K562 (cell line): ENCODE results near the gene ZBTB20. TPM values are rescaled to one million over a fixed set of nuclear protein-coding genes. Genes with fewer than 3 reads are reported as not detected.

Experiments
- DNMT1 ChIP-seq: fragments of 450-650 bp; IDR thresholded peaks from 2 replicates; pipeline ENCODE4 v1.6.1; 2016; ENCODE audit warnings: antibody characterized with exemption, mild to moderate bottlenecking
- E2F6 ChIP-seq, 2 experiments: IDR thresholded peaks; 2 replicates each; pipeline ENCODE4 v1.6.1; 2011; ENCODE audit warnings: borderline replicate concordance in 1 of 2, control low read depth in 1 of 2, low read depth in 1 of 2, low read length in 1 of 2, mild to moderate bottlenecking in 1 of 2, mixed read lengths in 1 of 2, moderate library complexity in 1 of 2; ENCODE audit not compliant: insufficient read depth in 1 of 2, insufficient read length in 1 of 2, poor library complexity in 1 of 2, severe bottlenecking in 1 of 2; ENCODE audit errors: extremely low read depth in 1 of 2
- LCOR ChIP-seq: sonication (generic); formaldehyde crosslinking; IDR thresholded peaks from 2 replicates; pipeline ENCODE4 v1.8.0; 2022; ENCODE audit warnings: mild to moderate bottlenecking, missing genetic modification reagents
- NR4A1 ChIP-seq, 2 experiments: fragments of 250-450 bp in 1 of 2; fragments of 450-650 bp in 1 of 2; sonication (Bioruptor Pico) in 1 of 2; IDR thresholded peaks; 2 replicates each; pipeline versions ENCODE4 v1.4.0 to v1.6.1; 2016 to 2020; ENCODE audit warnings: mild to moderate bottlenecking in 2 of 2, missing compliant biosample characterization in 1 of 2, missing genetic modification characterization in 1 of 2, moderate library complexity in 1 of 2
- PHF20 ChIP-seq: fragments of 450-650 bp; IDR thresholded peaks from 2 replicates; pipeline ENCODE4 v1.6.1; 2018; ENCODE audit not compliant: partially characterized antibody
- POLR2AphosphoS5 ChIP-seq: IDR thresholded peaks from 2 replicates; pipeline ENCODE4 v1.6.1; 2011; ENCODE audit warnings: mild to moderate bottlenecking, low read depth, low read length, moderate library complexity; ENCODE audit not compliant: control insufficient read depth, insufficient read depth
- POLR2G ChIP-seq: fragments of 200-400 bp; formaldehyde crosslinking; IDR thresholded peaks from 2 replicates; pipeline ENCODE4 v1.6.1; 2017; ENCODE audit warnings: low read depth, mild to moderate bottlenecking, antibody characterized with exemption, low read length, moderate library complexity
- POLR2H ChIP-seq: IDR thresholded peaks from 2 replicates; pipeline ENCODE4 v1.6.1; 2016; ENCODE audit warnings: missing genetic modification characterization, low read depth, mild to moderate bottlenecking, control low read depth, missing compliant biosample characterization, moderate library complexity
- RBFOX2 ChIP-seq: fragments of 200-400 bp; formaldehyde crosslinking; IDR thresholded peaks from 2 replicates; pipeline ENCODE4 v1.6.1; 2017; ENCODE audit warnings: low read depth, mild to moderate bottlenecking, low read length, moderate library complexity
- SIN3A ChIP-seq, 2 experiments: fragments of 150-350 bp in 1 of 2; IDR thresholded peaks; 2 replicates each; pipeline ENCODE4 v1.6.1; 2011 to 2016; ENCODE audit warnings: borderline replicate concordance in 2 of 2, low read depth in 2 of 2, low read length in 2 of 2, mild to moderate bottlenecking in 2 of 2, moderate library complexity in 2 of 2; ENCODE audit not compliant: control insufficient read depth in 1 of 2
- TAF1 ChIP-seq: IDR thresholded peaks from 2 replicates; pipeline ENCODE4 v1.6.1; 2011; ENCODE audit warnings: mild to moderate bottlenecking, low read length, moderate library complexity; ENCODE audit not compliant: insufficient read depth, control insufficient read depth, severe bottlenecking; ENCODE audit errors: extremely low read depth
- TAL1 ChIP-seq: fragments of 450-650 bp; IDR thresholded peaks from 2 replicates; pipeline ENCODE4 v1.6.1; 2016; ENCODE audit warnings: mild to moderate bottlenecking
- TBP ChIP-seq: optimal IDR thresholded peaks from 2 replicates; pipeline ENCODE3; 2011; ENCODE audit warnings: low read depth, low read length, improper control_type of control experiment
- TFAM ChIP-seq: fragments of 250-450 bp; sonication (Bioruptor Pico); conservative IDR thresholded peaks from 2 replicates; pipeline ENCODE4 v1.5.0; 2021; ENCODE audit warnings: mild to moderate bottlenecking, moderate library complexity
- YY1 ChIP-seq, 3 experiments: IDR thresholded peaks; 2 replicates each; pipeline ENCODE4 v1.6.1; 2011; ENCODE audit warnings: low read length in 2 of 3, mild to moderate bottlenecking in 2 of 3, moderate library complexity in 2 of 3, borderline replicate concordance in 1 of 3, control low read depth in 1 of 3, low read depth in 1 of 3; ENCODE audit not compliant: insufficient read depth in 3 of 3, insufficient replicate concordance in 2 of 3, control insufficient read depth in 1 of 3, insufficient read length in 1 of 3; ENCODE audit errors: extremely low read depth in 1 of 3
- ZNF444 ChIP-seq: fragments of 250-450 bp; sonication (Bioruptor Pico); IDR thresholded peaks from 2 replicates; pipeline ENCODE4 v1.4.0; 2020; ENCODE audit warnings: mild to moderate bottlenecking, moderate library complexity
- ZNF639 ChIP-seq, 2 experiments: fragments of 200-800 bp in 1 of 2; sonication (Bioruptor generic) in 1 of 2; sonication (generic) in 1 of 2; formaldehyde crosslinking in 1 of 2; IDR thresholded peaks in 1 of 2; conservative IDR thresholded peaks in 1 of 2; 2 replicates each; pipeline versions ENCODE4 v1.5.0 to v1.6.1; 2016 to 2020; ENCODE audit warnings: missing compliant biosample characterization in 1 of 2, missing genetic modification characterization in 1 of 2, missing genetic modification reagents in 1 of 2
- ZNF740 ChIP-seq, 3 experiments: fragments of 200-800 bp in 1 of 3; sonication (Bioruptor generic) in 1 of 3; sonication (generic) in 1 of 3; formaldehyde crosslinking in 1 of 3; IDR thresholded peaks; 2 replicates each; pipeline versions ENCODE4 v1.6.1 to v1.8.0; 2016 to 2022; ENCODE audit warnings: mild to moderate bottlenecking in 2 of 3, missing compliant biosample characterization in 2 of 3, missing genetic modification characterization in 2 of 3, missing genetic modification reagents in 1 of 3
- polyA plus RNA-seq, 8 experiments: library from polyadenylated mRNA; depleted of rRNA in 4 of 8; stranded (reverse) in 5 of 8; unstranded in 3 of 8; fragments of >200 nt; fragmentation: Nextera tagmentation in 2 of 8; fragmentation: Illumina TruSeq in 1 of 8; extraction: Ambion mirVana in 2 of 8; extraction: Trizol in 1 of 8; gene quantifications; 2 replicates each; pipeline versions ENCODE4 v1.2.1 to v1.2.3, GENCODE V29; 2011 to 2014; ENCODE audit warnings: inconsistent platforms in 1 of 8, missing spikeins in 1 of 8
- total RNA-seq, 7 experiments: library from RNA; depleted of rRNA in 6 of 7; stranded (reverse); fragments of >200 nt in 6 of 7; fragmentation: Illumina TruSeq in 2 of 7; extraction: Trizol in 2 of 7; gene quantifications; 2 replicates each; pipeline versions ENCODE4 v1.2.1 to v1.2.3, GENCODE V29; 2011 to 2021; ENCODE audit warnings: low replicate concordance in 1 of 7

Gene ZBTB20
- total and polyA plus RNA-seq, 9 of the 15 experiments (the other 6 are each of a cell fraction or from before 2014, with no cell fraction given): 0.17 to 1.7 (median 0.45) TPM

GRCh38 chr3:115146418-115147328, at the start of gene ZBTB20 (continued):
- TF ChIP-seq E2F6 (IDR thresholded peaks at IDR 0.05; ENCODE audit: borderline replicate concordance in 1 of 2, extremely low read depth in 1 of 2, insufficient read depth in 1 of 2, insufficient read length in 1 of 2, low read depth in 1 of 2, low read length in 1 of 2, poor library complexity in 1 of 2, severe bottlenecking in 1 of 2): peak in 1 of 2 experiments; percentile 8
- TF ChIP-seq TAF1: peak; percentile 47
- TF ChIP-seq ZNF444: peak; percentile 92
- peak; percentile 63 for TF ChIP-seq POLR2H
- 0 out of 2 replicates have a peak, but pooled peaks have one; percentile 30 for TF ChIP-seq LCOR (CRISPR knock-in tag)
- no peak for TF ChIP-seq TBP
- peak in 1 of 3 experiments; percentile 15 for TF ChIP-seq YY1 (IDR thresholded peaks at IDR 0.05; ENCODE audit: borderline replicate concordance in 1 of 3, control insufficient read depth in 1 of 3, extremely low read depth in 1 of 3, insufficient read depth in 3 of 3, insufficient read length in 1 of 3, insufficient replicate concordance in 2 of 3, low read depth in 1 of 3, low read length in 2 of 3)
- TF ChIP-seq RBFOX2: peak; percentile 82
- TF ChIP-seq TAL1: no peak
- peak in 1 of 2 experiments; percentile 30; a peak in 1 of 4 replicates for TF ChIP-seq SIN3A (IDR thresholded peaks at IDR 0.05; ENCODE audit: borderline replicate concordance in 2 of 2, control insufficient read depth in 1 of 2, low read depth in 2 of 2, low read length in 2 of 2)
- no peak for TF ChIP-seq ZNF740 (CRISPR knock-in tag; IDR thresholded peaks at IDR 0.05)
- peak in 1 of 2 experiments; percentile 38; a peak in 1 of 4 replicates for TF ChIP-seq ZNF740 (tag; IDR thresholded peaks at IDR 0.05)
- TF ChIP-seq TFAM (CRISPR knock-in tag): no peak
- no peak for TF ChIP-seq DNMT1
- no peak for TF ChIP-seq NR4A1 (CRISPR knock-in tag; IDR thresholded peaks at IDR 0.05)
- TF ChIP-seq NR4A1 (tag; IDR thresholded peaks at IDR 0.05): no peak
- TF ChIP-seq PHF20: no peak
- peak; percentile 86 for TF ChIP-seq POLR2G
- TF ChIP-seq POLR2AphosphoS5: peak; percentile 36; the same call in 1 of the 2 replicates
- TF ChIP-seq ZNF639 (CRISPR knock-in tag; conservative IDR thresholded peaks at IDR 0.05 in 1 of 2, IDR thresholded peaks at IDR 0.05 in 1 of 2): peak in 1 of 2 experiments; percentile 47; a peak in 2 of 4 replicates
